ENCODE data around the gene PMS1.
"Not testable (repeated sequence)": the region's sequence is repeated elsewhere in the genome, so short reads cannot be mapped to it uniquely, and the experiment has no call there.

PMS1 gene

GRCh38 chr2:189818249-189819038 lies 34.2 kb downstream of the PMS1 start:
- no peak for DNase-seq

GRCh38 chr2:189819297-189819704 lies 35.1 kb downstream of the PMS1 start:
- DNase-seq, result no peak

GRCh38 chr2:189821953-189822748 lies 37.9 kb downstream of the PMS1 start:
- peak in 1 of 2 experiments; percentile 5 for DNase-seq

- no peak for DNase-seq
Measured at GRCh38 chr2:189824694-189825396, 40.6 kb downstream of the PMS1 start.

GRCh38 chr2:189826039-189826438 lies 41.8 kb downstream of the PMS1 start:
- DNase-seq, result no peak

- DNase-seq, result no peak
Measured at GRCh38 chr2:189829102-189829833, 45.0 kb downstream of the PMS1 start.

- DNase-seq, result no peak
Measured at GRCh38 chr2:189830510-189830909, 46.3 kb downstream of the PMS1 start.

- no peak for DNase-seq
Measured at GRCh38 chr2:189834059-189834458, 49.8 kb downstream of the PMS1 start.

GRCh38 chr2:189834642-189835041 lies 50.4 kb downstream of the PMS1 start:
- not testable (repeated sequence) for DNase-seq

- no peak for DNase-seq
Measured at GRCh38 chr2:189835855-189836558, 51.8 kb downstream of the PMS1 start.

- no peak for DNase-seq
Measured at GRCh38 chr2:189836644-189837043, 52.4 kb downstream of the PMS1 start.

GRCh38 chr2:189837326-189837725 lies 53.1 kb downstream of the PMS1 start:
- peak in 1 of 2 experiments; percentile 9 for DNase-seq

GRCh38 chr2:189841019-189841418 lies 56.8 kb downstream of the PMS1 start:
- DNase-seq, result no peak

- no peak for DNase-seq
Measured at GRCh38 chr2:189848276-189848675, 64.0 kb downstream of the PMS1 start.

- DNase-seq, result no peak
Measured at GRCh38 chr2:189849550-189849949, 65.3 kb downstream of the PMS1 start.

- DNase-seq, result no peak
Measured at GRCh38 chr2:189851174-189851826, 67.0 kb downstream of the PMS1 start.

- DNase-seq, result no peak
Measured at GRCh38 chr2:189854187-189854586, 69.9 kb downstream of the PMS1 start.

GRCh38 chr2:189854940-189855339 lies 70.7 kb downstream of the PMS1 start:
- no peak for DNase-seq

- DNase-seq, result no peak
Measured at GRCh38 chr2:189858291-189858690, 74.0 kb downstream of the PMS1 start.

- DNase-seq, result no peak
Measured at GRCh38 chr2:189860161-189860560, 75.9 kb downstream of the PMS1 start.

- DNase-seq, result no peak
Measured at GRCh38 chr2:189862751-189863150, 78.5 kb downstream of the PMS1 start.

GRCh38 chr2:189865826-189866225 lies 81.6 kb downstream of the PMS1 start:
- no peak for DNase-seq
